ENCODE measurements around the gene SPATA3. TPM values are rescaled to one million over a fixed set of nuclear protein-coding genes. Genes with fewer than 3 reads are reported as not detected.
A peak's percentile ranks its signal among the peaks of the same experiment; 100 is the strongest.

SPATA3 gene
- total and polyA plus RNA-seq, 2 of the 13 experiments (the other 11 are each of a cell fraction or from before 2014, with no cell fraction given) = not detected

- TF ChIP-seq FOXA1 (IDR thresholded peaks at IDR 0.05) (no peak), FOXA1 (CRISPR knock-in tag; IDR thresholded peaks at IDR 0.05) (0 out of 2 replicates have a peak, but pooled peaks have one; percentile 6), ZNF597 (CRISPR knock-in tag; IDR thresholded peaks at IDR 0.05) (no peak), TP53 (CRISPR knock-in tag; conservative IDR thresholded peaks at IDR 0.05) (no peak; the same call in 1 of the 2 replicates), RFX5 (IDR thresholded peaks at IDR 0.05; ENCODE audit: low read depth, low read length) (no peak; the same call in 1 of the 2 replicates), ZBTB38 (CRISPR knock-in tag; IDR thresholded peaks at IDR 0.05) (peak; percentile 83; the same call in 1 of the 2 replicates), HOXA7 (CRISPR knock-in tag; IDR thresholded peaks at IDR 0.05) (no peak), RCOR2 (CRISPR knock-in tag; IDR thresholded peaks at IDR 0.05) (peak; percentile 70), CC2D1A (CRISPR knock-in tag; IDR thresholded peaks at IDR 0.05) (no peak), TRIM24 (CRISPR knock-in tag; IDR thresholded peaks at IDR 0.05) (no peak), ATF6 (CRISPR knock-in tag; conservative IDR thresholded peaks at IDR 0.05) (no peak), ZNF839 (CRISPR knock-in tag; IDR thresholded peaks at IDR 0.05; ENCODE audit: borderline replicate concordance) (peak; percentile 94), ZNF574 (CRISPR knock-in tag; IDR thresholded peaks at IDR 0.05) (peak; percentile 95), SMAD9 (CRISPR knock-in tag; IDR thresholded peaks at IDR 0.05) (0 out of 2 replicates have a peak, but pooled peaks have one; percentile 59), ZNF570 (CRISPR knock-in tag; IDR thresholded peaks at IDR 0.05; ENCODE audit: borderline replicate concordance) (peak; percentile 84; the same call in 1 of the 2 replicates), HBP1 (CRISPR knock-in tag; IDR thresholded peaks at IDR 0.05; ENCODE audit: low read depth) (no peak; the same call in 1 of the 2 replicates), ZNF451 (CRISPR knock-in tag; IDR thresholded peaks at IDR 0.05) (peak; percentile 75; the same call in 1 of the 2 replicates), PAF1 (CRISPR knock-in tag; IDR thresholded peaks at IDR 0.05) (no peak; the same call in 1 of the 2 replicates), GATAD2A (CRISPR knock-in tag; IDR thresholded peaks at IDR 0.05) (no peak; the same call in none of the 2 replicates)
- TF ChIP-seq, protein P1, sequence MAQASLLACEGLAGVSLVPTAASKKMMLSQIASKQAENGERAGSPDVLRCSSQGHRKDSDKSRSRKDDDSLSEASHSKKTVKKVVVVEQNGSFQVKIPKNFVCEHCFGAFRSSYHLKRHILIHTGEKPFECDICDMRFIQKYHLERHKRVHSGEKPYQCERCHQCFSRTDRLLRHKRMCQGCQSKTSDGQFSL (CRISPR knock-in tag; IDR thresholded peaks at IDR 0.05) = 0 out of 2 replicates have a peak, but pooled peaks have one; percentile 20
These were observed 56.9 kb downstream of the SPATA3 start (continued) for GRCh38 chr2:231052494-231053451.
